SK-N-SH treated with all-trans-retinoic acid at 6 μM for 48 hours (cell line): Measurements from ENCODE around the gene RBP2.

Source experiments
- ATAC-seq: fragments of 200-7000 bp; cut with Tn5 transposase; 3 replicates; pipeline ENCODE4 v1.9.1; 2020; ENCODE audit warnings: mild to moderate bottlenecking, moderate library complexity
- ARNTL ChIP-seq: fragments of 450-650 bp; formaldehyde crosslinking; IDR thresholded peaks from 2 replicates; pipeline ENCODE4 v1.5.0; 2020; ENCODE audit warnings: low read depth, mild to moderate bottlenecking, moderate library complexity, borderline replicate concordance
- BACH2 ChIP-seq: fragments of 250-450 bp; sonication (Bioruptor Pico); IDR thresholded peaks from 2 replicates; pipeline ENCODE4 v1.9.0; 2021; ENCODE audit warnings: mild to moderate bottlenecking, borderline replicate concordance
- CSDC2 ChIP-seq: fragments of 250-450 bp; sonication (Bioruptor Pico); IDR thresholded peaks from 2 replicates; pipeline ENCODE4 v1.5.0; 2020; ENCODE audit warnings: mild to moderate bottlenecking, moderate library complexity
- ESRRG ChIP-seq: fragments of 250-450 bp; sonication (Bioruptor Pico); IDR thresholded peaks from 2 replicates; pipeline ENCODE4 v1.6.1; 2021; ENCODE audit warnings: mild to moderate bottlenecking
- GLIS3 ChIP-seq: fragments of 250-450 bp; sonication (Bioruptor Pico); IDR thresholded peaks from 2 replicates; pipeline ENCODE4 v1.5.0; 2020; ENCODE audit warnings: mild to moderate bottlenecking, moderate library complexity
- ISL1 ChIP-seq: fragments of 250-450 bp; sonication (Bioruptor Pico); IDR thresholded peaks from 2 replicates; pipeline ENCODE4 v2.1.2; 2022; ENCODE audit warnings: mild to moderate bottlenecking, moderate library complexity
- OSR1 ChIP-seq: fragments of 250-450 bp; sonication (Bioruptor Pico); IDR thresholded peaks from 2 replicates; pipeline ENCODE4 v1.8.0; 2022; ENCODE audit warnings: moderate library complexity, mild to moderate bottlenecking, inconsistent platforms
- PPARA ChIP-seq: fragments of 250-450 bp; sonication (Bioruptor Pico); IDR thresholded peaks from 2 replicates; pipeline ENCODE4 v1.5.0; 2020; ENCODE audit warnings: mild to moderate bottlenecking, borderline replicate concordance
- RARB ChIP-seq: fragments of 250-450 bp; sonication (Bioruptor Pico); IDR thresholded peaks from 2 replicates; pipeline ENCODE4 v1.8.0; 2021; ENCODE audit warnings: mild to moderate bottlenecking, moderate library complexity
- SNAI2 ChIP-seq: fragments of 250-450 bp; sonication (Bioruptor Pico); IDR thresholded peaks from 2 replicates; pipeline ENCODE4 v1.5.0; 2020; ENCODE audit warnings: mild to moderate bottlenecking, moderate library complexity
- TCF4 ChIP-seq: fragments of 250-450 bp; sonication (Bioruptor Pico); IDR thresholded peaks from 2 replicates; pipeline ENCODE4 v1.8.0; 2021; ENCODE audit warnings: mild to moderate bottlenecking, moderate library complexity, borderline replicate concordance
- TOX ChIP-seq: fragments of 250-450 bp; sonication (Bioruptor Pico); IDR thresholded peaks from 2 replicates; pipeline ENCODE4 v1.8.0; 2021; ENCODE audit warnings: mild to moderate bottlenecking, moderate library complexity, borderline replicate concordance
- ZC3H10 ChIP-seq: fragments of 250-450 bp; sonication (Bioruptor Pico); IDR thresholded peaks from 2 replicates; pipeline ENCODE4 v1.5.1; 2021; ENCODE audit warnings: mild to moderate bottlenecking, moderate library complexity
- ZFP3 ChIP-seq: fragments of 250-450 bp; sonication (Bioruptor Pico); IDR thresholded peaks from 2 replicates; pipeline ENCODE4 v1.5.0; 2020; ENCODE audit warnings: mild to moderate bottlenecking, moderate library complexity
- ZFP30 ChIP-seq: fragments of 450-650 bp; formaldehyde crosslinking; IDR thresholded peaks from 2 replicates; pipeline ENCODE4 v1.5.0; 2022; ENCODE audit warnings: mild to moderate bottlenecking, moderate library complexity
- ZNF565 ChIP-seq: fragments of 450-650 bp; formaldehyde crosslinking; conservative IDR thresholded peaks from 2 replicates; pipeline ENCODE4 v1.5.0; 2020; ENCODE audit warnings: low read depth, mild to moderate bottlenecking, moderate library complexity
- ZNF70 ChIP-seq: fragments of 450-650 bp; formaldehyde crosslinking; IDR thresholded peaks from 2 replicates; pipeline ENCODE4 v1.5.0; 2020; ENCODE audit warnings: mild to moderate bottlenecking, moderate library complexity
- ZNF8 ChIP-seq: fragments of 450-650 bp; formaldehyde crosslinking; IDR thresholded peaks from 2 replicates; pipeline ENCODE4 v1.5.0; 2020; ENCODE audit warnings: mild to moderate bottlenecking, moderate library complexity
- TF ChIP-seq, protein P1 (sequence below): fragments of 250-450 bp; sonication (Bioruptor Pico); IDR thresholded peaks from 2 replicates; pipeline ENCODE4 v1.5.0; 2020; ENCODE audit warnings: mild to moderate bottlenecking, moderate library complexity
- TF ChIP-seq, protein P2 (sequence below): fragments of 250-450 bp; sonication (Bioruptor Pico); IDR thresholded peaks from 2 replicates; pipeline ENCODE4 v1.5.1; 2020; ENCODE audit warnings: low read depth, mild to moderate bottlenecking, moderate library complexity
- TF ChIP-seq, protein P3 (sequence below): fragments of 250-450 bp; sonication (Bioruptor Pico); IDR thresholded peaks from 2 replicates; pipeline ENCODE4 v1.8.0; 2021; ENCODE audit warnings: low read depth, mild to moderate bottlenecking, moderate library complexity, borderline replicate concordance

The RBP2 gene

DNA sequence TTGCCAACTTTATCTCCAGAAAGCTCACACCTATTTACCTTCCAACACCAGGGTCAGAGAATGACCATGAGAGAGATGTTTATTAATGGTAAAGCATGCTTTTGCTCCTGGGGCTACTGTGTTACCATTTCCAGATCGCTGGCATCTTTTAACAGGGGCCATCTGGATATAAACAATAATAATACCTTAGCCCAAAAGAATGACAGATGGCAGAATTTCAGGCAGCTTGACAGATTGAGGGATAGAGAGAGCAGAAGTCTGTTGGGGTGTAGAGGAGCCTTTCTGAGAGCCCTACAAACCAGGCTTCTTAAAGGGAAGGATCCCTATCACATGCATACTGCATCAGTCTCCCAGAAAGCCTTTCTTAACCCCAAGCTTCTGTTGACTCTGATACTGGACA, 45.5 kb upstream of the RBP2 start:
- TF ChIP-seq, protein P1, sequence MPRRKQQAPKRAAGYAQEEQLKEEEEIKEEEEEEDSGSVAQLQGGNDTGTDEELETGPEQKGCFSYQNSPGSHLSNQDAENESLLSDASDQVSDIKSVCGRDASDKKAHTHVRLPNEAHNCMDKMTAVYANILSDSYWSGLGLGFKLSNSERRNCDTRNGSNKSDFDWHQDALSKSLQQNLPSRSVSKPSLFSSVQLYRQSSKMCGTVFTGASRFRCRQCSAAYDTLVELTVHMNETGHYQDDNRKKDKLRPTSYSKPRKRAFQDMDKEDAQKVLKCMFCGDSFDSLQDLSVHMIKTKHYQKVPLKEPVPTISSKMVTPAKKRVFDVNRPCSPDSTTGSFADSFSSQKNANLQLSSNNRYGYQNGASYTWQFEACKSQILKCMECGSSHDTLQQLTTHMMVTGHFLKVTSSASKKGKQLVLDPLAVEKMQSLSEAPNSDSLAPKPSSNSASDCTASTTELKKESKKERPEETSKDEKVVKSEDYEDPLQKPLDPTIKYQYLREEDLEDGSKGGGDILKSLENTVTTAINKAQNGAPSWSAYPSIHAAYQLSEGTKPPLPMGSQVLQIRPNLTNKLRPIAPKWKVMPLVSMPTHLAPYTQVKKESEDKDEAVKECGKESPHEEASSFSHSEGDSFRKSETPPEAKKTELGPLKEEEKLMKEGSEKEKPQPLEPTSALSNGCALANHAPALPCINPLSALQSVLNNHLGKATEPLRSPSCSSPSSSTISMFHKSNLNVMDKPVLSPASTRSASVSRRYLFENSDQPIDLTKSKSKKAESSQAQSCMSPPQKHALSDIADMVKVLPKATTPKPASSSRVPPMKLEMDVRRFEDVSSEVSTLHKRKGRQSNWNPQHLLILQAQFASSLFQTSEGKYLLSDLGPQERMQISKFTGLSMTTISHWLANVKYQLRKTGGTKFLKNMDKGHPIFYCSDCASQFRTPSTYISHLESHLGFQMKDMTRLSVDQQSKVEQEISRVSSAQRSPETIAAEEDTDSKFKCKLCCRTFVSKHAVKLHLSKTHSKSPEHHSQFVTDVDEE (CRISPR knock-in tag): no peak
- TF ChIP-seq SNAI2 (CRISPR knock-in tag) (no peak), ZFP30 (CRISPR knock-in tag) (no peak), ZFP3 (CRISPR knock-in tag) (no peak), PPARA (CRISPR knock-in tag) (no peak), RARB (CRISPR knock-in tag) (no peak), CSDC2 (no peak), BACH2 (CRISPR knock-in tag) (no peak), GLIS3 (no peak), OSR1 (CRISPR knock-in tag) (no peak)
- TF ChIP-seq, protein P2, sequence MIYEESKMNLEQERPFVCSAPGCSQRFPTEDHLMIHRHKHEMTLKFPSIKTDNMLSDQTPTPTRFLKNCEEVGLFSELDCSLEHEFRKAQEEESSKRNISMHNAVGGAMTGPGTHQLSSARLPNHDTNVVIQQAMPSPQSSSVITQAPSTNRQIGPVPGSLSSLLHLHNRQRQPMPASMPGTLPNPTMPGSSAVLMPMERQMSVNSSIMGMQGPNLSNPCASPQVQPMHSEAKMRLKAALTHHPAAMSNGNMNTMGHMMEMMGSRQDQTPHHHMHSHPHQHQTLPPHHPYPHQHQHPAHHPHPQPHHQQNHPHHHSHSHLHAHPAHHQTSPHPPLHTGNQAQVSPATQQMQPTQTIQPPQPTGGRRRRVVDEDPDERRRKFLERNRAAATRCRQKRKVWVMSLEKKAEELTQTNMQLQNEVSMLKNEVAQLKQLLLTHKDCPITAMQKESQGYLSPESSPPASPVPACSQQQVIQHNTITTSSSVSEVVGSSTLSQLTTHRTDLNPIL (CRISPR knock-in tag): no peak
- ATAC-seq: no peak

DNA sequence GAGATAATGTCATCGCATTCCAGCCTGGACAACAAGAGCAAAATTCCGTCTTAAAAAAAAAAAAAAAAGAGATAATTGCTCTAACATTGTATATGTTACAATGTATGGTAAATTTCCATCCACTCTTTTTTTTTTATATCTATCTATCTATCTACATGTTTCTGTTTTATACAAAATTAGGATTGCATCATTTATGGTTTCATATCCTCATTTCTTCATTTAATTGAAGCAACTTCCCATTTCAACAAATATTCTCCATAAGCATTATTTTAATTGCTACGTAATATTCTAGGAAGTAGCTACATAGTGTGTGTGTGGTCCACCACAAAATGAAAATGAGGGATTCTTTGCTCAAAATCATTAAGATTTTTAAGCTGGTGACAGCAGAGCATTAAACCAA, 44.8 kb upstream of the RBP2 start:
- ATAC-seq: no peak
- no peak for TF ChIP-seq ZNF70 (CRISPR knock-in tag)
- TF ChIP-seq TCF4 (CRISPR knock-in tag): no peak
- no peak for TF ChIP-seq ESRRG (CRISPR knock-in tag)
- no peak for TF ChIP-seq ZFP30 (CRISPR knock-in tag)
- no peak for TF ChIP-seq RARB (CRISPR knock-in tag)
- TF ChIP-seq BACH2 (CRISPR knock-in tag): no peak
- TF ChIP-seq ARNTL (CRISPR knock-in tag): no peak
- no peak for TF ChIP-seq SNAI2 (CRISPR knock-in tag)
- TF ChIP-seq TOX: no peak
- TF ChIP-seq ZNF8 (CRISPR knock-in tag): no peak
- no peak for TF ChIP-seq GLIS3
- no peak for TF ChIP-seq ZC3H10 (CRISPR knock-in tag)

DNA sequence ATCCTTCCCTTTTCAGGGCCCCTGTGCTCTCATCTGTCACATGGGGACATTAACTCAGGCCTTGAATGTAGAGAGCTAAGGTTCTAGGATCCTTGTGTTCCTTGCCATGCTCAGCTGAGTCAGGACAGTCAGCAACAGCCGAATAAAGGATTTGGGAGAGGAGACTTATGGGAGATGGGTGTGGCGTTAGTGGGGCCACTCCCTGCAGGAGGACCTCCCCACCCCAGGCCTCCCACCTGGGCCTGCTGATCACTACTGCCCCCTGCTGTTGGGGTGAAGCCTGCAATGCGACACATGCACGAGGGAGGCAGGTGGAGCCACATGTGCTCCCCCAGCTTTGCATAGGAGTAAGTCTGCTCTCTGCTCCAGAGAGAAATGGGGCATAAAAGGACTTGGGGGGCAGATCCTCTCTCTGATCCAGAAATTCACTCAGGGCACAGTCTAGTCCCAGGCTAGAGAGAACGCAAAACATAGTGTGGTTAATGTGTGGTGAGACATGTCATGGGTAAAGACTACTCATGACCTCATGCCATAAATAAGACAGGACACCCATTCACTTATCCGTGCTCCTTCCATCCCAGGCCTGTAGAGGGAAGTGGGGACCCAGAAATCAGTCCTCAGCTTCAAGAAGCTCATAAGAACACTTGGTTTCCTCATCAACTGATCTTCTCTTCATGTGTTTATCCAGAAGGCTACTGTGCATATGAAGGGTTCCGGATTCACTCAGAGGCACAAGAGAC, 43.9 kb upstream of the RBP2 start:
- TF ChIP-seq, protein P3, sequence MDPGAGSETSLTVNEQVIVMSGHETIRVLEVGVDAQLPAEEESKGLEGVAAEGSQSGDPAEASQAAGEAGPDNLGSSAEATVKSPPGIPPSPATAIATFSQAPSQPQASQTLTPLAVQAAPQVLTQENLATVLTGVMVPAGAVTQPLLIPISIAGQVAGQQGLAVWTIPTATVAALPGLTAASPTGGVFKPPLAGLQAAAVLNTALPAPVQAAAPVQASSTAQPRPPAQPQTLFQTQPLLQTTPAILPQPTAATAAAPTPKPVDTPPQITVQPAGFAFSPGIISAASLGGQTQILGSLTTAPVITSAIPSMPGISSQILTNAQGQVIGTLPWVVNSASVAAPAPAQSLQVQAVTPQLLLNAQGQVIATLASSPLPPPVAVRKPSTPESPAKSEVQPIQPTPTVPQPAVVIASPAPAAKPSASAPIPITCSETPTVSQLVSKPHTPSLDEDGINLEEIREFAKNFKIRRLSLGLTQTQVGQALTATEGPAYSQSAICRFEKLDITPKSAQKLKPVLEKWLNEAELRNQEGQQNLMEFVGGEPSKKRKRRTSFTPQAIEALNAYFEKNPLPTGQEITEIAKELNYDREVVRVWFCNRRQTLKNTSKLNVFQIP (CRISPR knock-in tag): no peak
- TF ChIP-seq, protein P2 (CRISPR knock-in tag): no peak
- TF ChIP-seq BACH2 (CRISPR knock-in tag) (no peak), OSR1 (CRISPR knock-in tag) (no peak), ZNF8 (CRISPR knock-in tag) (no peak), RARB (CRISPR knock-in tag) (no peak), GLIS3 (no peak), ISL1 (no peak), TCF4 (CRISPR knock-in tag) (no peak), PPARA (CRISPR knock-in tag) (no peak), ESRRG (CRISPR knock-in tag) (no peak), ZFP3 (CRISPR knock-in tag) (no peak), ZNF565 (no peak), ZNF70 (CRISPR knock-in tag) (no peak), SNAI2 (CRISPR knock-in tag) (no peak), ZFP30 (CRISPR knock-in tag) (no peak)
- TF ChIP-seq, protein P1 (CRISPR knock-in tag): no peak
- no peak; the same call in 2 of the 3 replicates for ATAC-seq
